Endodermal cell (in vitro differentiated cells): ENCODE results near the gene INVS. TPM values are rescaled to one million over a fixed set of nuclear protein-coding genes. Genes with fewer than 3 reads are reported as not detected.

Source experiments
- DNase-seq: peaks from one replicate; pipeline ENCODE4 v3.0.0-alpha.2; 2017
- H3K27ac ChIP-seq: 2 replicates; pipeline ENCODE4 v1.5.1; 2013; ENCODE audit warnings: mild to moderate bottlenecking, low read depth, low read length, moderate library complexity
- H3K27me3 ChIP-seq: 2 replicates; pipeline ENCODE4 v1.6.1; 2013; ENCODE audit warnings: mild to moderate bottlenecking, low read length, moderate library complexity; ENCODE audit not compliant: insufficient read depth, control insufficient read depth, poor library complexity, severe bottlenecking
- H3K36me3 ChIP-seq: 2 replicates; pipeline ENCODE4 v1.7.0; 2013; ENCODE audit warnings: mild to moderate bottlenecking, low read length, moderate library complexity; ENCODE audit not compliant: control insufficient read depth, insufficient read depth
- H3K4me1 ChIP-seq: one replicate; pipeline ENCODE4 v1.7.0; 2013; ENCODE audit warnings: low read length; ENCODE audit not compliant: control insufficient read depth, insufficient read depth
- H3K4me3 ChIP-seq: 2 replicates; pipeline ENCODE4 v1.5.1; 2013; ENCODE audit warnings: mild to moderate bottlenecking, low read length, moderate library complexity
- H3K9ac ChIP-seq: 2 replicates; pipeline ENCODE4 v1.6.1; 2013; ENCODE audit warnings: mild to moderate bottlenecking, low read length, moderate library complexity; ENCODE audit not compliant: poor library complexity, severe bottlenecking; ENCODE audit errors: extremely low read depth
- H3K9me3 ChIP-seq: 2 replicates; pipeline ENCODE4 v1.6.1; 2013; ENCODE audit warnings: mild to moderate bottlenecking, low read length, moderate library complexity; ENCODE audit not compliant: control insufficient read depth
- H3K27ac Mint-ChIP-seq: 2 replicates; pipeline ENCODE4 v1.8.0; 2020; ENCODE audit warnings: mixed read lengths
- H3K27me3 Mint-ChIP-seq: 2 replicates; pipeline ENCODE4 v1.8.0; 2021; ENCODE audit warnings: mild to moderate bottlenecking, mixed read lengths; ENCODE audit not compliant: insufficient read depth
- H3K36me3 Mint-ChIP-seq: 2 replicates; pipeline ENCODE4 v1.8.0; 2020; ENCODE audit warnings: low read depth, mixed read lengths
- H3K4me1 Mint-ChIP-seq: 2 replicates; pipeline ENCODE4 v1.8.0; 2020; ENCODE audit warnings: mixed read lengths
- H3K4me3 Mint-ChIP-seq: 2 replicates; pipeline ENCODE4 v1.8.0; 2020; ENCODE audit warnings: mild to moderate bottlenecking, moderate library complexity, mixed read lengths
- H3K9me3 Mint-ChIP-seq: 2 replicates; pipeline ENCODE4 v1.8.0; 2020; ENCODE audit warnings: mild to moderate bottlenecking, mixed read lengths
- CTCF ChIP-seq: fragments of 200-600 bp; sonication (generic); conservative IDR thresholded peaks from 2 replicates; pipeline ENCODE4 v1.5.0; 2021; ENCODE audit warnings: antibody characterized with exemption, mild to moderate bottlenecking
- WGBS, 2 experiments: methylation state at CpG; one replicate each; pipeline versions ENCODE4 v1.1.5 to v1.1.7; 2013; ENCODE audit warnings: missing lambda C conversion rate in 2 of 2, mixed read lengths in 1 of 2; ENCODE audit not compliant: insufficient coverage in 1 of 2, insufficient read length in 1 of 2; 5-methylcytosine and 5-hydroxymethylcytosine counted together
- total RNA-seq, 2 donors: library from RNA; stranded (reverse); fragmentation: NEBNext Ultra II Directional in 1 of 2; extraction: Animal tissue kit (Norgen Biotek cat#: 25700) in 1 of 2; gene quantifications; 2 replicates in 1 of 2; 3 replicates in 1 of 2; pipeline ENCODE4 v1.2.1, GENCODE V29; 2021

Gene INVS
- total RNA-seq, 2 donors from 2014 or later, result 22.8 to 26.6 TPM

GRCh38 chr9:100309992-100310391 lies 210.9 kb downstream of the INVS start:
- H3K36me3 Mint-ChIP-seq, result peaks cover 91% of the 10 kb centered on the region
- no peak for DNase-seq
- TF ChIP-seq CTCF, result no peak
- no peak overlapping the region for H3K4me3 Mint-ChIP-seq
- H3K27me3 ChIP-seq, result no peaks in the 10 kb centered on the region
- peaks cover 41% of the 10 kb centered on the region for H3K9me3 Mint-ChIP-seq
- no peaks in the 10 kb centered on the region for H3K27me3 Mint-ChIP-seq
- no peak overlapping the region for H3K27ac Mint-ChIP-seq
- whole genome bisulfite sequencing, 2 experiments, result 97 to 100% methylated on average over 1 to 2 of the region's 2 CpGs
- peaks cover 96% of the 10 kb centered on the region for H3K36me3 ChIP-seq
- H3K9ac ChIP-seq, result no peak overlapping the region
- peaks cover 4% of the 10 kb centered on the region for H3K4me1 Mint-ChIP-seq
- no peaks in the 10 kb centered on the region for H3K4me1 ChIP-seq
- H3K4me3 ChIP-seq, result no peak overlapping the region
- no peak overlapping the region for H3K27ac ChIP-seq
- H3K9me3 ChIP-seq, result peaks cover 67% of the 10 kb centered on the region

GRCh38 chr9:100315561-100315960 lies 216.5 kb downstream of the INVS start:
- H3K4me1 Mint-ChIP-seq, result no peaks in the 10 kb centered on the region
- H3K36me3 ChIP-seq, result peaks cover 90% of the 10 kb centered on the region
- H3K36me3 Mint-ChIP-seq, result peaks cover 83% of the 10 kb centered on the region

GRCh38 chr9:100317706-100318105 lies 218.7 kb downstream of the INVS start:
- no peak for DNase-seq
- no peaks in the 10 kb centered on the region for H3K27me3 Mint-ChIP-seq
- 80% methylated on average over 1 of the region's 1 CpG; no CpG with 5 or more reads in 1 of the 2 experiments for WGBS, 2 experiments

More at GRCh38 chr9:100315561-100315960, 216.5 kb downstream of the INVS start:
- H3K4me3 Mint-ChIP-seq, result no peak overlapping the region
- Histone ChIP-seq H3K9ac (no peak overlapping the region), H3K27ac (no peak overlapping the region), H3K4me1 (no peaks in the 10 kb centered on the region), H3K9me3 (peaks cover 50% of the 10 kb centered on the region), H3K4me3 (no peak overlapping the region), H3K27me3 (no peaks in the 10 kb centered on the region)
- no peaks in the 10 kb centered on the region for H3K27me3 Mint-ChIP-seq
- no peak for DNase-seq
- WGBS, 2 experiments, result 90 to 94% methylated on average over 3 to 4 of the region's 4 CpGs
- TF ChIP-seq CTCF, result no peak
- no peak overlapping the region for H3K27ac Mint-ChIP-seq
- peaks cover 48% of the 10 kb centered on the region for H3K9me3 Mint-ChIP-seq

More at GRCh38 chr9:100317706-100318105, 218.7 kb downstream of the INVS start:
- no peak for TF ChIP-seq CTCF
- H3K36me3 ChIP-seq, result peaks cover 85% of the 10 kb centered on the region
- H3K9ac ChIP-seq, result no peak overlapping the region
- H3K9me3 ChIP-seq, result peaks cover 33% of the 10 kb centered on the region
- no peak overlapping the region for H3K4me3 ChIP-seq
- H3K27ac ChIP-seq, result no peak overlapping the region
- no peak overlapping the region for H3K4me3 Mint-ChIP-seq
- H3K9me3 Mint-ChIP-seq, result peaks cover 36% of the 10 kb centered on the region
- H3K27me3 ChIP-seq, result no peaks in the 10 kb centered on the region
- no peaks in the 10 kb centered on the region for H3K4me1 ChIP-seq
- H3K36me3 Mint-ChIP-seq, result peaks cover 75% of the 10 kb centered on the region
- no peak overlapping the region for H3K27ac Mint-ChIP-seq
- no peaks in the 10 kb centered on the region for H3K4me1 Mint-ChIP-seq
